Measurements from ENCODE around the gene NRROS. TPM values are rescaled to one million over a fixed set of nuclear protein-coding genes. Genes with fewer than 3 reads are reported as not detected.

NRROS gene
- total RNA-seq, 1 donor from 2014 or later: 22.6 TPM

- no peaks in the 10 kb centered on the region for H3K4me1 ChIP-seq
- no peaks in the 10 kb centered on the region for H3K9me3 ChIP-seq
- no peaks in the 10 kb centered on the region for H3K36me3 ChIP-seq
- no peak overlapping the region for H3K27ac ChIP-seq
- no peak overlapping the region for H3K4me3 ChIP-seq
- TF ChIP-seq, protein P1, sequence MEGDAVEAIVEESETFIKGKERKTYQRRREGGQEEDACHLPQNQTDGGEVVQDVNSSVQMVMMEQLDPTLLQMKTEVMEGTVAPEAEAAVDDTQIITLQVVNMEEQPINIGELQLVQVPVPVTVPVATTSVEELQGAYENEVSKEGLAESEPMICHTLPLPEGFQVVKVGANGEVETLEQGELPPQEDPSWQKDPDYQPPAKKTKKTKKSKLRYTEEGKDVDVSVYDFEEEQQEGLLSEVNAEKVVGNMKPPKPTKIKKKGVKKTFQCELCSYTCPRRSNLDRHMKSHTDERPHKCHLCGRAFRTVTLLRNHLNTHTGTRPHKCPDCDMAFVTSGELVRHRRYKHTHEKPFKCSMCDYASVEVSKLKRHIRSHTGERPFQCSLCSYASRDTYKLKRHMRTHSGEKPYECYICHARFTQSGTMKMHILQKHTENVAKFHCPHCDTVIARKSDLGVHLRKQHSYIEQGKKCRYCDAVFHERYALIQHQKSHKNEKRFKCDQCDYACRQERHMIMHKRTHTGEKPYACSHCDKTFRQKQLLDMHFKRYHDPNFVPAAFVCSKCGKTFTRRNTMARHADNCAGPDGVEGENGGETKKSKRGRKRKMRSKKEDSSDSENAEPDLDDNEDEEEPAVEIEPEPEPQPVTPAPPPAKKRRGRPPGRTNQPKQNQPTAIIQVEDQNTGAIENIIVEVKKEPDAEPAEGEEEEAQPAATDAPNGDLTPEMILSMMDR (IDR thresholded peaks at IDR 0.05): no peak
- H3K27me3 ChIP-seq: no peaks in the 10 kb centered on the region
- DNase-seq (ENCODE audit: low spot score in 2 of 2): no peak
- intact Hi-C loops (cut with DNase I): no loop called here
These were observed 60.3 kb downstream of the NRROS start for GRCh38 chr3:196699749-196700148.

DNA sequence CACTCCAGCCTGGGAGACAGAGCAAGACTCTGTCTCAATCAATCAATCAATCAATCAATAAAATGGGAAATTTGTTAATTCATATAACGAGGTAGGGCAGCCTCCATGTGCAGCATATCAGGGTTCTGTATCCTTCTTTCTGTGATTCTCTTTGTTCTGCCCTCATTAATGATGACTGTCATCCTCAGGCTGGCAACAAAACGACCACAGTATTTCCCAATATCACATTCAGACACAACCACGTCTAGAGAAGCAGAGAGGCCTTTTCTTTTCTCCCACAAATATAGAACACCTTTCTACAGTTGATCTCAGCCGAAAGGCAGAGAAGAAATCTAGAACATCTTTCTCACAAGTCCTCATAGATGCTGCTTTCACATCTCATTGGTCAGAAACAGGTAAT, 61.3 kb downstream of the NRROS start:
- no peak overlapping the region for H3K4me3 ChIP-seq
- H3K36me3 ChIP-seq: no peaks in the 10 kb centered on the region
- no peaks in the 10 kb centered on the region for H3K27me3 ChIP-seq
- no peaks in the 10 kb centered on the region for H3K4me1 ChIP-seq
- no peak overlapping the region for H3K27ac ChIP-seq
- DNase-seq (ENCODE audit: low spot score in 2 of 2): no peak
- TF ChIP-seq, protein P1 (IDR thresholded peaks at IDR 0.05): no peak
- no peaks in the 10 kb centered on the region for H3K9me3 ChIP-seq
- intact Hi-C loops (cut with DNase I): no loop called here

GRCh38 chr3:196706327-196706726, 66.8 kb downstream of the NRROS start:
- DNase-seq (ENCODE audit: low spot score in 2 of 2): no peak
- no peaks in the 10 kb centered on the region for H3K27me3 ChIP-seq
- intact Hi-C loops (cut with DNase I): no loop called here
- H3K4me3 ChIP-seq: no peak overlapping the region
- H3K4me1 ChIP-seq: peaks cover 0 to under 1% of the 10 kb centered on the region in 2 donors
- TF ChIP-seq, protein P1 (IDR thresholded peaks at IDR 0.05): no peak
- H3K27ac ChIP-seq: no peak overlapping the region
- H3K9me3 ChIP-seq: no peaks in the 10 kb centered on the region
- no peaks in the 10 kb centered on the region for H3K36me3 ChIP-seq

DNA sequence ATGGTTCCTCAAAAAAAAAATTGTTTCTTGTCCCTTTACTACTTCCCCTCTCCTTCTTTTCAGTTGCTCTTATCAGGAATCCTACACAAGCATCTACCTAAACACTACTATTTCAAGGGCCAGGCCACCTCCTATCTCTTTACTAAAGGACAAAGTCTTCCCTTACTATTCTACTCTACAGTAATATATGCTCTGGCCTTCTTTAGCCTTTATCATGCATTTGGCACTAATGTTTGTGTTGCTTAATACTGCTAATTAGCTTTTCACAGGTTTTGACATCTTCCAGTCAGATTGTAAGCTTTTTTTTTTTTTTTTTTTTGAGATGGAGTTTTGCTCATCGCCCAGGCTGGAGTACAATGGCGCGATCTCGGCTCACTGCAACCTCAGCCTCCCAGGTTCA, 67.2 kb downstream of the NRROS start:
- intact Hi-C loops (cut with DNase I): no loop called here
- H3K4me3 ChIP-seq: no peak overlapping the region
- peaks cover 0 to 5% of the 10 kb centered on the region in 2 donors for H3K4me1 ChIP-seq
- no peaks in the 10 kb centered on the region for H3K9me3 ChIP-seq
- H3K36me3 ChIP-seq: no peaks in the 10 kb centered on the region
- TF ChIP-seq, protein P1 (IDR thresholded peaks at IDR 0.05): no peak
- no peak for DNase-seq (ENCODE audit: low spot score in 2 of 2)
- H3K27me3 ChIP-seq: no peaks in the 10 kb centered on the region
- no peak overlapping the region for H3K27ac ChIP-seq

DNA sequence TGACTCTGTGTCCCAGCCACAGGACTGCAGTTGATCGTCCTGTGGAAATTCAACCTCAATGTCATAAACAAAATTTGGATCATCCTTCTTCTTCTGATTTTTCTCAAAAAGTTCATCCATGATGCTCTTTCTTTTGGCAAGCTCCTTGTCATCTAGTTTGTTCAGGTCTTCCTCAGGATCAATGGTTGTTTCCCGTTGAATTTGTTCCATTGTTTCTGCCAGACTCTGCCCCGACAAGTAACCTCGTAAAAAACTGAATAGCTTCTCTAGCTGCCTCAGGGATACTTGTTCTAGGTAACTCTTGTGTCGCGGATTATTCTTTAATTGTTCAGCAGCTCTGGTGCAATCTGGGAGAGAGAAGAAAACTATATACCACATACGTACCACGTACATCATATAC, 68.1 kb downstream of the NRROS start:
- intact Hi-C loops (cut with DNase I): no loop called here
- Histone ChIP-seq H3K27ac (no peak overlapping the region), H3K36me3 (no peaks in the 10 kb centered on the region), H3K4me1 (peaks cover 0 to 5% of the 10 kb centered on the region in 2 donors), H3K4me3 (no peak overlapping the region), H3K9me3 (no peaks in the 10 kb centered on the region), H3K27me3 (no peaks in the 10 kb centered on the region)
- TF ChIP-seq, protein P1 (IDR thresholded peaks at IDR 0.05): no peak
- DNase-seq (ENCODE audit: low spot score in 2 of 2): no peak

DNA sequence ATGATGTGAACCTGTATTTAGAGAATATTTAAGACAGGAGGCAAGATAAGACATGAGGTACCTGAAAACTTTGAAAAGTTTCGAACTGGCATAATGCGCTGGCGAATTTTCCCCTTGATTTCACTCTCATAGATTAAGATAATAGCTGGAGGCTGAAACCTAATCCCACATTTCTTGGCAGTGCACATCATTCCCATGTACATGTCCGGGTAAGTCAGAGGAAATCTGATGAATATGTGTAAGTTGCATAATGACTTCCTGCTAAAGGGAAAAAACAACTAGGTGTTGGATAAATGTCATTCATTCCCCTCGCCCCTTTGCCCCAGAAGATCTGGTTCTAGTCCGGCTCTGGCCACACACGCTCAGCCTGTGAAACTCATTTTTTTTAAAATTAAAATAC, 69.0 kb downstream of the NRROS start:
- TF ChIP-seq, protein P1 (IDR thresholded peaks at IDR 0.05): no peak
- no peak for DNase-seq (ENCODE audit: low spot score in 2 of 2)
- Histone ChIP-seq H3K36me3 (no peaks in the 10 kb centered on the region), H3K4me3 (no peak overlapping the region), H3K9me3 (no peaks in the 10 kb centered on the region), H3K4me1 (peaks cover 0 to 8% of the 10 kb centered on the region in 2 donors), H3K27ac (no peak overlapping the region), H3K27me3 (no peaks in the 10 kb centered on the region)
- intact Hi-C loops (cut with DNase I): no loop called here
